GM19372 (cell line): ENCODE measurements around the gene MYBPHL.
"Not testable (repeated sequence)": the region's sequence is repeated elsewhere in the genome, so short reads cannot be mapped to it uniquely, and the experiment has no call there.

Experiments
- ATAC-seq: cut with Tn5 transposase; IDR thresholded peaks from one replicate; pipeline ENCODE4 v1.9.1; 2021; ENCODE audit warnings: mild to moderate bottlenecking, low read depth, moderate library complexity; ENCODE audit not compliant: unreplicated experiment

MYBPHL gene

GRCh38 chr1:109307274-109308021 lies 637 bp upstream of the MYBPHL start:
- ATAC-seq = no peak

DNA sequence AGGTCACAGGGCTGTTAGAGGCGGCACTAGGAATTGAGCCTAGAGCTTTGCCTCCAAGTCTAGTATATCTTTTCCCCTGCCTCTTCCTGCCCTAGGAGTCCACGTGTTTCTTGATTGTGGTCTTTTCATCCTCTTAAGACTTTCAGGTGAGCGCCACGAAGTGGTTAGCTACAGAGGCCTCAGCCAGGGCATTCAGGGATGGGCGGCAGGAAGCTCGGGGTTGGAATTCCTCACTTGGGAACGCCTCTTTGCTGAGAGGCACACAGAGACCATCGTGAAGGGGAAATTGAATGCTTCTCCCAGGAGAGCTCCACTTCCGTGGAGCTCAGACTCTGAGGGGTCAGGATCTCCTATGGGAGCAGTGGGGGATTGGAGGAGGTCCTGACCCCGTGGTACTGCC lies 820 bp downstream of the MYBPHL start:
- not testable (repeated sequence) for ATAC-seq

GRCh38 chr1:109304226-109304920 lies 2.4 kb downstream of the MYBPHL start:
- no peak for ATAC-seq

GRCh38 chr1:109301874-109302273 lies 4.9 kb downstream of the MYBPHL start:
- ATAC-seq = no peak

- no peak for ATAC-seq
Observed at GRCh38 chr1:109300650-109301151, 6.1 kb downstream of the MYBPHL start.

DNA sequence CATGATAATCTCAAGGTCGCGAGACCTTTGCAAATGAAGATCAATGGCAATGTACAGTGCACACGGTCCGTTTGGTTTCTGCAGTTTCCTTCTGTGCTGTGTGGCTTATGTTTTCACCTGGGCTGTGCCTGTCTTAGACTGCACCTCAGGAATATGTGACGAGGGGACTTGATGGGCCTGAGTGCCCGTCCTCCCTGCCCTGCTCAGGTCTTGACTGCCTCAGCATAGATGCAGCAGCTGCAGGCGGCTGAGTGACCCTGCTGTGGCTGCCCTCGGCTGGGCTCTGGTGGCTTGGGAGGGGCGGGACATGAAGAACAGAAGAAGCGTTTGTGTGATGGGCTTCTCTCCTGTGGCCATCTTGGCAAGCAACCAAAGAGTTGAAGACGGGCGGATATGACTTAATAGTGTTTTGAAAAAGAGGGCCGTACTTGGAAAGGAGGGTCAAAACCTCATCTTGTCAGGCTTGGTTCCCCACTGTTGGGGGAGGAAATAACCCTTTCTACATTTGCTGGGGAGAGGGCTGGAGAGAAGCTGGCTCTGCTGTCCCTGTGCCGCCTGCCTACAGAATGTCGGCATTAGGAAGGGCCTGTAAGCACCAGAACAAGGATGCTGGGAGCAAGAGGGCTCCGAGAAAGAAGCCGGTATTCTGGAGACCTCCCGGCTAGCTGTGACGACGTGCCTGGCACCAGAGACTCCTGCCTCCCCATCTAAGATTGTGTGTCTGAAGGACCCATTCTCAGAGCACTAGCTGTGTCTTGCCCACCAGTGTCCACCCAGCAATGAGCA lies 7.1 kb downstream of the MYBPHL start:
- no peak for ATAC-seq

GRCh38 chr1:109298666-109299557 lies 7.9 kb downstream of the MYBPHL start:
- ATAC-seq = no peak

- ATAC-seq = no peak
Observed at GRCh38 chr1:109296782-109297181, 10.0 kb downstream of the MYBPHL start.

GRCh38 chr1:109295712-109296415 lies 10.9 kb downstream of the MYBPHL start:
- ATAC-seq = no peak

DNA sequence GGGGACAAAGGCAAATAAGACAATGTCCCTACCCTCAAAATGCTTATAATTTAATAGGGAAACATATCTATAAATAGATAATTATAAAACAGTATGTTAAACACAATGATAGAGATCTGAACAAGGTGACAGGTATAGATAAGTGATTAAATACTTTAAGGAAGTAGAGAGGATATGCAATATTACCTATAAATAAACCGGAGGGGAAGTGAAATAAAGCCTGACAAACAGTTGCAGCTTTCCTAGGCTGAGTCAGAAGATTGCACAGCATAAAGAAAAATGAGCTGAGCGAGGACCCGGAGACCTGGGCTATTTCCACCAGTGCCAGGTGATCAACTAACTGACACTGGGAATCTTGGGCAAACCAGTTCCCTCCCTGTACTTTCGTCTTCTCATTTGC lies 12.3 kb downstream of the MYBPHL start:
- ATAC-seq = no peak

GRCh38 chr1:109293026-109293425 lies 13.8 kb downstream of the MYBPHL start:
- no peak for ATAC-seq

DNA sequence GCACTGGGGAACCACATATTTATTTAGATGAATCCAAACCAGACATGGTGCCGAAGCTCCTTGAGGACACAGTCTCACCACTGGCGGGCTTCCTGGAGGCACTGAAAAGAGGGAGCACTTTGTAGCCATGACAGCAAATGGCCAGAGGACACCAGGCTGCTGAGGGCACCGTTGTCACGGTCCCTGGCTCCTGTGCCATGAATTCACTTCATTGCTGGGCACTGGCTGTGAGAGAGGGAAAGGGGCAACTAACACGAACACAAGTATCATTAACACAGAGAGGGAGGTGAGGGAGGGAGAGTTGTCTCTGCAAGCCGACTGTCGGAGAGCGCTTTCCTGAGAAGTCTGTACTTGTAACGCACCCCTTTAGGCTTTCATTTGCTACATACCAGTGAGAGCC lies 14.4 kb downstream of the MYBPHL start:
- ATAC-seq = no peak

GRCh38 chr1:109290998-109291397 lies 15.8 kb downstream of the MYBPHL start:
- no peak for ATAC-seq

DNA sequence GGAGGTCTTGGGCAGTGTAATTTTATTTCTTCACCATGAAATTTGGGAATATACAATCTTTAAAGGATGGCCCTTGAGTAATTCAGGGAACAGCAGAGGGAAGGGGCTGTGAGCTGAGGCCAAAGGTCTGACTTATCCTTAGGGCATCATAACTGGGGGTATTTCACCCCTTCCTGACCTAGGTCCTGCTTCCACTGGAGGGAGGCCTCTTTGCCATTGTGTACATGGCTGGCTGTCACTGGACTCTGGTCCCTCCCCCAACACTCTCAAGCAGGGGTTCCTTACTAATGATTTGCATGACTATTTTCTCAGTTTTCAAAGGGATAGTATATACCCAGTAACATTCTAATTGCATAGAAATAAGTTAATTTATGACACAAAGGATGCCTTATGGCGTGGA lies 16.7 kb downstream of the MYBPHL start:
- ATAC-seq = no peak

DNA sequence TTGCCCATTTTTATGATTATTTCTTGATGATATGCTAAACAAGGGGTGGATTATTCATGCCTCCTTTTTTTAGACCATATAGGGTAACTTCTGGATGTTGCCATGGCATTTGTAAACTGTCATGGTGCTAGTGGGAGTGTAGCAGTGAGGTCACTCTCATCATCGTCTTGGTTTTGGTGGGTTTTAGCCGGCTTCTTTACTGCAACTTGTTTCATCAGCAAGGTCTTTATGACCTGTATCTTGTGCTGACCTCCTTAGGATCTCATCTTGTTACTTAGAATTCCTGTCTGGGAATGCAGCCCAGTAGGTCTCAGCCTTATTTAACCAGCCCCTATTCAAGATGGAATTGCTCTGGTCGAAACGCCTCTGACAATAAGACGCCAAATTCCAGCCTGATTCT lies 20.0 kb downstream of the MYBPHL start:
- ATAC-seq = not testable (repeated sequence)

DNA sequence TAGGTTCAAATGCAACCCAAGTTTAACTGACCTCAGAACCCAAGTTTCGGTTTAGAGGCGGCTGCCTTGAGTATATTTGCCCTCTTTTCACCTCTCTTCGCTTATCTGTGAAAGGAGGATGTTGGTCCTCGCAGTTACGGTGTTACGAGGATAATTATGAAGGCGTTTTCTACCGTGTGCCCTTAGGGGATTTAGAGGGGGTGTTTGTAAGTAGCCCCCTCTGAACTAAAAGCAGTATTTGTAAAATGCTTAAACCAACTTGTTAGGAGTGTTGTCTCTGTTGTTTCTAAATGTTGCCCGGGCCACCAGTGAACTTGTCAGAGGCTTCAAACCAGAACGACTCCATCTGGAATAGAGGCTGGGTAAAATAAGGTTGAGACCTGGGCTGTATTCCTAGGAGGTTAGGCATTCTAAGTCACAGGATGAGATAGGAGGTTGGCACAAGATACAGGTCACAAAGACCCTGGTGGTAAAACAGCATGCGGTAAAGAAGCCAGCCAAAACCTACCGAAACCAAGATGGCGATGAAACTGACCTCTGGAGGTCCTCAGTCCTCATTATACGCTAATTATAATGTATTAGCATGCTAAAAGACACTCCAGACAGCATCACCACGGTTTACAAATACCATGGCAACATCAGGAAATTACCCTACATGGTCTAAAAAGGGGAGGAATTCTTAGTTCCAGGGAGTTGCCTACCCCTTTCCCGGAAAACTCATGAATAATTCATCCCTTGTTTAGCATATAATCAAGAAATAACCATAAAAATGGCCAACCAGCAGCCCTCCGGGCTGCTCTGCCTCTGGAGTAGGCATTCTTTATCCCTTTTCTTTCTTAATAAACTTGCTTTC lies 22.8 kb downstream of the MYBPHL start:
- ATAC-seq = peak; percentile 24

GRCh38 chr1:109282952-109283747 lies 23.7 kb downstream of the MYBPHL start, which contains the start of gene PSRC1:
Gene PSRC1, minus strand, starts transcription at chr1:109283145.
- peak; percentile 94 for ATAC-seq

GRCh38 chr1:109282497-109282951 lies 24.3 kb downstream of the MYBPHL start:
- no peak for ATAC-seq
